Measurements from ENCODE around the gene FBRSL1.

DNA sequence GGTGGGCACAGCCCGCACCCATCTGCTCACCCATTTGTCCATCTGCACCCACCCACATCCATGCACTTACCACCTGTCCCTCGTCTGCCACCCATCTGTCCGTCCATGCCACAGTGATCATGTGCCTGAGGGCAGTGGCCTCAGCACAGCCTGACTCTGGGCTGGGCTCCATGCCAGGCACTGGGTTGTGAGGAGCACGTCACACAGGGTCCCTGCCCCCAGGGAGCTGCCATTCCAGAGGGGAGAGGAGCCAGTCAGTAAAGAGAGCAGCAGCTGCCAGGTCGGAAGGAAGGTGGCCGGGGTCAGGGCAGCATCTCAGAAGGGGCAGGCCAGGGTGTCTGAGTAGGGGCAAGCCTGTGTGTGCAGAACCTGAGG, 43.6 kb downstream of the FBRSL1 start:
- TF ChIP-seq, protein P1, sequence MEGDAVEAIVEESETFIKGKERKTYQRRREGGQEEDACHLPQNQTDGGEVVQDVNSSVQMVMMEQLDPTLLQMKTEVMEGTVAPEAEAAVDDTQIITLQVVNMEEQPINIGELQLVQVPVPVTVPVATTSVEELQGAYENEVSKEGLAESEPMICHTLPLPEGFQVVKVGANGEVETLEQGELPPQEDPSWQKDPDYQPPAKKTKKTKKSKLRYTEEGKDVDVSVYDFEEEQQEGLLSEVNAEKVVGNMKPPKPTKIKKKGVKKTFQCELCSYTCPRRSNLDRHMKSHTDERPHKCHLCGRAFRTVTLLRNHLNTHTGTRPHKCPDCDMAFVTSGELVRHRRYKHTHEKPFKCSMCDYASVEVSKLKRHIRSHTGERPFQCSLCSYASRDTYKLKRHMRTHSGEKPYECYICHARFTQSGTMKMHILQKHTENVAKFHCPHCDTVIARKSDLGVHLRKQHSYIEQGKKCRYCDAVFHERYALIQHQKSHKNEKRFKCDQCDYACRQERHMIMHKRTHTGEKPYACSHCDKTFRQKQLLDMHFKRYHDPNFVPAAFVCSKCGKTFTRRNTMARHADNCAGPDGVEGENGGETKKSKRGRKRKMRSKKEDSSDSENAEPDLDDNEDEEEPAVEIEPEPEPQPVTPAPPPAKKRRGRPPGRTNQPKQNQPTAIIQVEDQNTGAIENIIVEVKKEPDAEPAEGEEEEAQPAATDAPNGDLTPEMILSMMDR (conservative IDR thresholded peaks at IDR 0.05 in 1 of 2, IDR thresholded peaks at IDR 0.05 in 1 of 2; ENCODE audit: extremely low read depth in 1 of 2, insufficient read depth in 1 of 2, low read depth in 1 of 2, low read length in 2 of 2), result no peak
- TF ChIP-seq EZH2 (IDR thresholded peaks at IDR 0.05; ENCODE audit: borderline replicate concordance, low read length), result no peak

All from mammary epithelial cell (primary cell).